WTC11 (cell line): ENCODE measurements around the gene TMEM134.

ENCODE experiments used
- CREB1 ChIP-seq: sonication (generic); formaldehyde crosslinking; IDR thresholded peaks from 2 replicates; pipeline ENCODE4 v1.8.0; 2023; ENCODE audit warnings: mild to moderate bottlenecking, missing genetic modification reagents
- CREM ChIP-seq: sonication (generic); formaldehyde crosslinking; IDR thresholded peaks from 2 replicates; pipeline ENCODE4 v1.8.1; 2022; ENCODE audit warnings: mild to moderate bottlenecking, missing genetic modification reagents, moderate library complexity
- FOXP1 ChIP-seq: sonication (generic); formaldehyde crosslinking; IDR thresholded peaks from 2 replicates; pipeline ENCODE4 v1.8.0; 2022; ENCODE audit warnings: missing genetic modification reagents, mild to moderate bottlenecking, moderate library complexity, borderline replicate concordance
- GRHL2 ChIP-seq: fragments of 250-450 bp; sonication (Bioruptor Pico); IDR thresholded peaks from 2 replicates; pipeline ENCODE4 v1.8.0; 2022; ENCODE audit warnings: mild to moderate bottlenecking, moderate library complexity; ENCODE audit not compliant: insufficient replicate concordance, severe bottlenecking
- MAX ChIP-seq: sonication (generic); formaldehyde crosslinking; IDR thresholded peaks from 2 replicates; pipeline ENCODE4 v1.8.0; 2022; ENCODE audit warnings: mild to moderate bottlenecking, missing genetic modification reagents
- MLX ChIP-seq: sonication (generic); formaldehyde crosslinking; IDR thresholded peaks from 2 replicates; pipeline ENCODE4 v1.8.1; 2023; ENCODE audit warnings: mild to moderate bottlenecking, missing genetic modification reagents, moderate library complexity
- NFYB ChIP-seq: sonication (generic); formaldehyde crosslinking; conservative IDR thresholded peaks from 2 replicates; pipeline ENCODE4 v1.8.0; 2022; ENCODE audit warnings: low read depth, missing genetic modification reagents
- SP1 ChIP-seq: sonication (generic); formaldehyde crosslinking; conservative IDR thresholded peaks from 2 replicates; pipeline ENCODE4 v1.8.1; 2022; ENCODE audit warnings: missing genetic modification reagents
- USF1 ChIP-seq: sonication (generic); formaldehyde crosslinking; IDR thresholded peaks from 2 replicates; pipeline ENCODE4 v1.8.0; 2022; ENCODE audit warnings: mild to moderate bottlenecking, missing genetic modification reagents
- ZBTB21 ChIP-seq: sonication (generic); formaldehyde crosslinking; IDR thresholded peaks from 2 replicates; pipeline ENCODE4 v1.8.1; 2023; ENCODE audit warnings: mild to moderate bottlenecking, missing genetic modification reagents, borderline replicate concordance
- ZNF232 ChIP-seq: sonication (generic); formaldehyde crosslinking; IDR thresholded peaks from 2 replicates; pipeline ENCODE4 v1.8.0; 2022; ENCODE audit warnings: mild to moderate bottlenecking, missing genetic modification reagents
- TF ChIP-seq, protein P1 (sequence below): fragments of 200-600 bp; IDR thresholded peaks from 2 replicates; pipeline ENCODE4 v1.8.0; 2022; ENCODE audit warnings: antibody characterized with exemption
- TF ChIP-seq, protein P2 (sequence below): sonication (generic); formaldehyde crosslinking; IDR thresholded peaks from 2 replicates; pipeline ENCODE4 v1.8.1; 2023; ENCODE audit warnings: mild to moderate bottlenecking, missing genetic modification reagents, moderate library complexity

DNA sequence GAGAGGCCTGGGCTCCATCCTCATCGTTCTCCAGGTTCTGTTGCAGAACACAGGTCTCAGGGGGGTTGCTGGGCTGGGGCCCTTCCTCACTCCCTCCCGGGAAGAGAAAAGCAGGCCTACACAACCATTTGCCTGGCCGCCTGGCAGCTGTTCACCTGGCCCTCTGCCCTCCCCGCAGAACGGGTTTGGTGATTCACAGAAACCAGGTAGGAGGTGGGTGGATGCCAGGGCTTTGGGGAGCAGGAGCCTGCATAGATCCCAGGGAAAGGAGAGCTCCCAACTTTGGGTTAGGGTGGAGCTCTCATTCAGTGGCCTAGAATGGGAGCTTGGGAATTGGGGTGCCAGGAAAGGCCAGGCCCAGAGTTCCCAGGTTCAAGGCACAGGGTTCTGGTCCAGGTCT is 995 bp downstream of the TMEM134 start:
- no peak for TF ChIP-seq GRHL2 (CRISPR knock-in tag)
- no peak for TF ChIP-seq CREB1 (CRISPR knock-in tag)
- TF ChIP-seq, protein P1, sequence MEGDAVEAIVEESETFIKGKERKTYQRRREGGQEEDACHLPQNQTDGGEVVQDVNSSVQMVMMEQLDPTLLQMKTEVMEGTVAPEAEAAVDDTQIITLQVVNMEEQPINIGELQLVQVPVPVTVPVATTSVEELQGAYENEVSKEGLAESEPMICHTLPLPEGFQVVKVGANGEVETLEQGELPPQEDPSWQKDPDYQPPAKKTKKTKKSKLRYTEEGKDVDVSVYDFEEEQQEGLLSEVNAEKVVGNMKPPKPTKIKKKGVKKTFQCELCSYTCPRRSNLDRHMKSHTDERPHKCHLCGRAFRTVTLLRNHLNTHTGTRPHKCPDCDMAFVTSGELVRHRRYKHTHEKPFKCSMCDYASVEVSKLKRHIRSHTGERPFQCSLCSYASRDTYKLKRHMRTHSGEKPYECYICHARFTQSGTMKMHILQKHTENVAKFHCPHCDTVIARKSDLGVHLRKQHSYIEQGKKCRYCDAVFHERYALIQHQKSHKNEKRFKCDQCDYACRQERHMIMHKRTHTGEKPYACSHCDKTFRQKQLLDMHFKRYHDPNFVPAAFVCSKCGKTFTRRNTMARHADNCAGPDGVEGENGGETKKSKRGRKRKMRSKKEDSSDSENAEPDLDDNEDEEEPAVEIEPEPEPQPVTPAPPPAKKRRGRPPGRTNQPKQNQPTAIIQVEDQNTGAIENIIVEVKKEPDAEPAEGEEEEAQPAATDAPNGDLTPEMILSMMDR = no peak
- no peak for TF ChIP-seq MAX (CRISPR knock-in tag)
- TF ChIP-seq, protein P2, sequence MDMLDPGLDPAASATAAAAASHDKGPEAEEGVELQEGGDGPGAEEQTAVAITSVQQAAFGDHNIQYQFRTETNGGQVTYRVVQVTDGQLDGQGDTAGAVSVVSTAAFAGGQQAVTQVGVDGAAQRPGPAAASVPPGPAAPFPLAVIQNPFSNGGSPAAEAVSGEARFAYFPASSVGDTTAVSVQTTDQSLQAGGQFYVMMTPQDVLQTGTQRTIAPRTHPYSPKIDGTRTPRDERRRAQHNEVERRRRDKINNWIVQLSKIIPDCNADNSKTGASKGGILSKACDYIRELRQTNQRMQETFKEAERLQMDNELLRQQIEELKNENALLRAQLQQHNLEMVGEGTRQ (CRISPR knock-in tag) = no peak
- TF ChIP-seq ZNF232 (CRISPR knock-in tag) = no peak
- no peak for TF ChIP-seq USF1 (CRISPR knock-in tag)
- TF ChIP-seq NFYB (CRISPR knock-in tag) = no peak
- TF ChIP-seq SP1 (CRISPR knock-in tag) = no peak
- TF ChIP-seq CREM (CRISPR knock-in tag) = no peak
- no peak for TF ChIP-seq MLX (CRISPR knock-in tag)
- TF ChIP-seq FOXP1 = no peak
- no peak for TF ChIP-seq ZBTB21 (CRISPR knock-in tag)
